NOMO-1 (cell line): ENCODE results near the gene HHEX.
"Not testable (repeated sequence)": the region's sequence is repeated elsewhere in the genome, so short reads cannot be mapped to it uniquely, and the experiment has no call there.

Source experiments
- DNase-seq, 2 experiments: peaks; one replicate each; lab custom pipeline; 2025; ENCODE audit not compliant: unreplicated experiment in 2 of 2; lab: John Stamatoyannopoulos, UW

Gene HHEX

DNA sequence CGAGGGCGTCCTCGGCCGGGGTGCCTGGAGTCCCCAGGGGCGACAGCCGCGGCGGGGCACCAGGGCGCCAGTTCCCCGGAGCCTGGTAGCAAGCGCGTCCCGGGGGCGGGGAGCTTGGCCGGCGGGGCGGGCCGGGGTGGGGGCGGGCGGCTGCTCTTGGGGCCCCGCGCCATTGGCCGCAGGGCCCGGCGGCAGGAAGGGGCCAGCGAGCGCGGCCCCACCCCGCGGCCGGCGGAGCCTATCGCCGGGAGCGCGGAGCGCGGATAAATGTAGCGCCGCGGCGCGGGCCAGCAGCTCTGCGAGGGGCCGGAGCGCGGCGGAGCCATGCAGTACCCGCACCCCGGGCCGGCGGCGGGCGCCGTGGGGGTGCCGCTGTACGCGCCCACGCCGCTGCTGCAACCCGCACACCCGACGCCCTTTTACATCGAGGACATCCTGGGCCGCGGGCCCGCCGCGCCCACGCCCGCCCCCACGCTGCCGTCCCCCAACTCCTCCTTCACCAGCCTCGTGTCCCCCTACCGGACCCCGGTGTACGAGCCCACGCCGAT is at the start of gene HHEX:
Gene HHEX (plus strand): TSS at position 293 of the 548 bp plus-strand sequence. CDS start 32 bp downstream, at position 325.
- DNase-seq: peak; percentile 82 to 86

DNA sequence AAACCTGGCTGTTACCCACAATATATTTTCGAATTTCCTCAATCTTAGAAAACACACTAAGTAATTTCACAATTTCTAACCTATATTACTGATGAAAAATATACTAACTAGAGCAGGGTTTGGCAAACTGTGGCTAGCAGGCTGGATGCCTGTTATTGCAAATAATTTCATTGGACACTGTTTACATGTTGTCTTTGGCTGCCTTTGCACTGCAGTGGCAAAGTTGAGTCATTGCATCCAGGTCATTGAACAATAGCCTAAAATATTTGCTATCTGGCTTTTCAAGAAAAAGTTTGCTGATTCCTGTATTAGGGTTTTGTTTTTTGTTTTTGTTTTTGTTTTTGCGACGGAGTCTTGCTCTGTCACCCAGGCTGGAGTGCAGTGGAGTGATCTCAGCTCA is 49.6 kb upstream of the HHEX start:
- no peak for DNase-seq

DNA sequence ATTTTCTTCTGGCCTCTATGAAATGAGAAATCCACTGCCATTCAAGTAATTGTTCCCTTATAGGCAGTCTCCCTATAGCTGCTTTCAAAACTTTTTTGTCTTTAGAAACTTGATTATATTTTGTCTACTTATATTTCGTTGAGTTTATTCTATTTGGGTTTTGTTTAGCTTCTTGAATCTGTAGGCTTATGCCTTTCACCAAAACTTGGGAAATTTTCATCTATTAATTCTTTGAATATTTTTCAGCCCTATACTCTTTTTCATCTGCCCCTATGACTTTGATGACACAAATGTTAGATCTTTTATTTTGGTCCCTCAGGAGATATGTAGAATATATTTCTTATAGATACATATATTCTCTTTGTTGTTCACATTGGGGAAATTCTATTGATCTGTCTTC is 48.3 kb upstream of the HHEX start:
- DNase-seq: no peak

DNA sequence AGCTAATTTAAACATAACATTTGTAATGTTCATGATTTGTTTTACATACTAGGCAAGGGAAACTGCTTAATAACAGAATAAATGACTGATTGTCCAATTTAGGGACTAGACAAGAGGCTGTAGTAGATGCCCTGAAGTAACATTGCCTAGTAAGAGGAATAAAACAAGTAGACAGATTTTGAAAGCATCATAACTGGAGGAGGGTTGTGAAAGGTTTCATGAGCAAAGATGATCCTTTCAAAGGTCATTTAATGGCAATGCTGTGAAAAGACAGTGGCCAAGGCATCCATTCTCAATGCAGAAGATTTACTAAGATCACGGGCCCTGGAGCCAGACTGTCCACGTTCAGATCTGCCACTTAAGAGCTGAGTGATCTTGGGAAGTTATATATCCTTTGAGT is 44.8 kb upstream of the HHEX start:
- DNase-seq: no peak

DNA sequence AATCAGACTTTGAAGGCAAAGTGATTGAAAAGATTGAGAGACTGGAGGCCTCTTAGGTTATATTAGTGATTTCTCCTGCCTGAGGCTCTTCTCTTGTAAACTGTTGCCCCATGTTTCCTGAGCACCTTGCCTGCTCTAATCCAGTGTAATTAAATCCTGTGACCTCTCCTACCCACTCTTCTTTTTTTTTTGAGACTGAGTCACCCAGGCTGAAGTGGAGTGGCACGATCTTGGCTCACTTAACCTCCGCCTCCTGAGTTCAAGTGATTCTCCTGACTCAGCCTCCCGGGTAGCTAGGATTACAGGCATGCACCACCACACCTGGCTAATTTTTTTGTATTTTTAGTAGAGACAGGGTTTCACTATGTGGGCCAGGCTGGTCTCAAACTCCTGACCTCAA is 38.9 kb upstream of the HHEX start:
- DNase-seq: not testable (repeated sequence)

DNA sequence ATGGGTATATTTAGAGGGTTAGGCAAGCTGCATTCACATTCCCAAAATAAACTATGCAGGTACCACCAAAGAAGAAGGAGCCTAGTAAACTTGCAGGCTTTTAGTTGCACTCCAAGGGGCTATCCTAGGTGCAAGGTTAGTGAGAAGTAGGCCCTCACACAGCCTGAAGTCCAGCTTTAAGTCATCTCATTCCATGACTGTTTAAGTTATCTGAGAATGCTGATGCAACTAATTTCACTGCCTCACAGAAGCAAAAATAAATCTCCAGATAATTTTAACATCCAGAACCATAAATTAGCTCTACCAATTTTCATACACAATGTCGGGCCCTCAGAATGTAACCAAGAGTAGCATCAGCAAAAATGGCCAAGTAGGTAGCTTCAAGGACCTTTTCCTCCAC is 34.3 kb upstream of the HHEX start:
- no peak for DNase-seq

DNA sequence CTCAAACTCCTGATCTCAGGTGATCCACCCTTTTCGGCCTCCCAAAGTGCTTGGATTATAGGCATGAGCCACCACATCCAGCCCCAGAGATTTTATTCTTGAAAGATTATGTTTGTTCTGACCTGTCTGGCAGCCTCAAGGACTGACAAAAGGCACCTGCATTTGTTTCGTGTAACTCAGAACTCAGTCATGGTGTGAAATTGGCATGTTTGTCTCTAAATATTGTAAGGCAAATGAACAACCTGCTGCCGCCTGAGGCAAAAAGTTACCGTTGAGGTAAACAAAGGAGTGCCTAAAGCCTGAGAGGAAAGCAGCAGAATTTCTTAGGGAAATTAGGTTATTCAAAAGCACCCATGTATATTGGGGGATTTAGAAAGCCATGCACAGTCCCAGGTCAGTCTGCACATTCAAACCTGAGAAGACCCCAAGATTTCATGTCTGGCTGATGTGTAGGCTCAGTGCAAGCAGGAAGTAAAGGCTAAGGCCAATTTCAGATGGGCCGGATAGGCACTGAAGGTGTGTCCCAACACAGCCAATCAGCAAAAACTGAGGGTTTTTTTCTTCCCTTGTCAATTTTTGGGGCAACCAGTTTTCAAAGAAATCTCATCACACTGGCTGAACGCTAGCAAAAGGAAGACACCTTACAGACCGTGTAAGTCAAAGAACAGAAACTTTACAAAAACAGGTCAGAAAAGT is 33.3 kb upstream of the HHEX start:
- no peak for DNase-seq

DNA sequence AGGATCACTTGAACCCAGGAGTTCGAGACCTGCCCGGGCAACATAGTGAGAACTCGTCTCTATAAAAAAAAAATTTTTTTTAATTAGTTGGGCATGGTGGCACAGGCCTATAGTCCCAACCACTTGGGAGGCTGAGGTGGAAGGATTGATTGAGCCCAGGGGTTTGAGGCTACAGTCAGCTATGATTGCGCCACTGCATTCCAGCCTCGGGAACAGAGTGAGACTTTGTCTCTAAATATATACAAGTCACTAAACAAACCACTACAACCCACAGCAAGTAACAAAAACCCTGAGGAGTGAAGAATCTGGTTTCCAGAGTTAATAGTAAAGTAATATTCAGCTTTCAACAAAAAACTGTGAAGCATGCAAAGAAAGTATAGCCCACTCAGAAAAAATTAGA is 32.7 kb upstream of the HHEX start:
- DNase-seq: no peak

DNA sequence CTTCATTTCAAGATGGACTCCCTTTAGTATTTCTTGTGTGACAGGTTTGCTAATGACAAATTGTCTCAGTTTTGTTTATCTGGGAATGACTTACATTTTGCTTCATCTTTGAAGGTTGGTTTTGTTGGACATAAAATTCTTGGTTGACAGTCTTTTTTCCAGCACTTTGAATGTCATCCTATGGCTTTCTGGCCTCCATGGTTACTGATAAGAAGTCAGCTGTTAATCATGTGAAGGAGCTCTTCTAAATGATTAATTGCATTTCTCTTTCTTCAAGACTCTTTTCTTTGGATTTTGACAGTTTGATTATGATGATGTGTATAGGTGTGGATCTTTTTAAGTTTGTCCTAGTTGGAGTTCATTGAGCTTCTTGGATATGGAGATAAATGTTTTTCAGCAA is 26.9 kb upstream of the HHEX start:
- no peak for DNase-seq

DNA sequence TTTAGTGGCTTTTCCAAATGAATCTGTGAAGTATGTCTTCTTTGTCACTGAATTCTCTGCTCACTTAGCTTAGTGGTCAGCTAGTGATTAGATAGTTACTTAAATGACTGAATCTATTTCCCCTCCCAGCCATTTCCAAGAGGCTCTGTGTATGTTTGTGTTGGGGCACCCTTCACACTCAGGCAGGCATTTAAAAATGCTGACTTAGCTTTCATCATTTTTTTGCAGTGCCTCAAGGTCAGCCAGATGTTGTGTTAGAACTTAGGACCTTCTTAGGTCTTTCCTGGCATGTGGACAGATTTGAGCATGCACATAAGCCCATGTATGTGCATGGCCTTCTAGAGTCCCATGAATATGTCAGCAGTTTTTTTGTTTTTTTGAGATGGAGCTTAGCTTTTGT is 25.4 kb upstream of the HHEX start:
- DNase-seq: no peak

DNA sequence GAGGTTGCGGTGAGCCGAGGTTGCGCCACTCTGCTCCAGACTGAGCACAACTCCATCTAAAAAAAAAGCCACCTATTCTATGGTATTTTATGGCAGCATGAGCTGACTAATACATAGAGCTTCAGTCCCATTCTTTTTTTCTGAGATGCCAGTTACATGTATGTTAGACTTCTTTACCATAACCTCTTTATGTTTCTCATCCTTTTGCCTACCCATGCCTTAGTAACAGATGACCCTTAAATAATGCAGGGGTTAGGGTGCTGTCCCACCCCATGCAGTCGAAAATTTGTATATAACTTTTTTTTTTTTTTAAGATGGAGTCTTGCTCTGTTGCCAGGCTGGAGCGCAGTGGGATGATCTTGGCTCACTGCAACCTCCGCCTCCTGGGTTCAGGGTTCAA is 22.7 kb upstream of the HHEX start:
- no peak for DNase-seq

DNA sequence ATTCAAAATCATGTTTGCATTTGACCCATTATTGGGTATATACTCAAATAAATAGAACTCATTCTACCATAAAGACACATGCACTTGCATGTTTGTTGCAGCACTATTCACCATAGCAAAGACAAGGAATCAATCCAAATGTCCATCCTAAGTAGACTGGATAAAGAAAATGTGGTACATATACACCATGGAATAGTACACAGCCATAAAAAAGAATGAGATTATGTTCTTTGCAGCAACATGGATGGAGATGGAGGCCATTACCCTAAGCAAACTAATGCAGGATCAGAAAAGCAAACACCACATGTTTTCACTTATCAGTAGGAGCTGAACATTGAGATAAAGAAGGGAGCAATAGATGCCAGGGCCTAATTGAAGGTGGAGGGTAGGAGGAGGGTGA is 12.0 kb upstream of the HHEX start:
- no peak for DNase-seq

DNA sequence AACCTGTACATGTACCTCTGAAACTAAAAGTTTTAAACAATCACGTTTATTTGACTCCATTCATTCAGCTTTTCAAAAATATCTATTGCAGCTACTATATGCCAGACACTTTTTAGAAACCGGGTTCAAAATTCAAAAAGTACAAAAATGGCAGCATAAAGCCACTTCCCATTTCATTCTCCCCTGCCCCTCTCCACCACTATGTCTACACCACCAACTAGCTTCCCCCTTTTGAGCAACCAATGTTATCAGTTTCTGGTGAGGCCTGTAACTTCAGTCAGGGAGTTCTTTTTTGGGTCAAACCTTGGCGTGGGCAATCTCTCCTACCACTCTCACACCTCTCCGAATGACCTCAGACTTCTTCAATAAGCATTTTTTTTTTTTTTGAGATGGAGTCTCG is 11.5 kb upstream of the HHEX start:
- no peak for DNase-seq

DNA sequence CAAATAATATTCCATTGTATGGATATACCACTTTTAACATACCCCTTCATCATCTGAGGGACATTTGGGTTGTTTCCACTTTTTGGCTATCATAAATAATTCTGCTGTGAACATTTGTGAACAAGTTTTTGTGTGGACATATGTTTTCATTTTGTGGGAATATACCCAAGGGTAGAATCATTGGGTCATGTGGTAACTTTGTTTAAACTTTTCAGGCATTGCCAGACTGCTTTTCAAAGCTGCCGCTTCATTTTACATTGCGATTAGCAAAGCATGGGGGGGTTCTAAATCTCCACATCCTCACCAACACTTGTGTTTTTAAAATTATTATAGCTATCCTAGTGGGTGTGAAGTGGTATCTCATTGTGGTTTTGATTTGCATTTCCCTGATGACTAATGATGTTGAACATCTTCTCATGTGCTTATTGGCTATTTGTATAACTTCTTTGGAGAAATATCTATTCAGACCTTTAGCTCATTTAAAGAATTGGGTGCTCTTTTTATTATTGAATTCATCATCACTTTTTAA is 8.4 kb upstream of the HHEX start:
- no peak for DNase-seq

DNA sequence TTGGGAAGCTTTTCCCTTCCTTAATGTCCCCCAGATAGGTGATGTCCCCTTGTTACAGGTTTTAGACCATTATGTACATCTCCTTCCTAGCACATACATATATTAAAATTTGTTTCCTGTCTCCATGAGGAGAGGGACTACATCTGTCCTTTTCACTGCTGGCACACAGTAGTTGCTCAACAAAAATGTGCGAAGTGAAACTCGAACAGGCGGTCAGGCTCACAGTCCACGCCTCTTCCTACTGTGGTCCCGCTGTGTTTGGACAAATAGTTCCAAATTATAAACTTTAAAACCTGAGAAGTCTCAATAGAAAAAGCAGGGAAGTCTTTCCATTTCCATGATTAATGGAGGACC is 1.2 kb upstream of the HHEX start:
- DNase-seq: peak; percentile 36 to 65

DNA sequence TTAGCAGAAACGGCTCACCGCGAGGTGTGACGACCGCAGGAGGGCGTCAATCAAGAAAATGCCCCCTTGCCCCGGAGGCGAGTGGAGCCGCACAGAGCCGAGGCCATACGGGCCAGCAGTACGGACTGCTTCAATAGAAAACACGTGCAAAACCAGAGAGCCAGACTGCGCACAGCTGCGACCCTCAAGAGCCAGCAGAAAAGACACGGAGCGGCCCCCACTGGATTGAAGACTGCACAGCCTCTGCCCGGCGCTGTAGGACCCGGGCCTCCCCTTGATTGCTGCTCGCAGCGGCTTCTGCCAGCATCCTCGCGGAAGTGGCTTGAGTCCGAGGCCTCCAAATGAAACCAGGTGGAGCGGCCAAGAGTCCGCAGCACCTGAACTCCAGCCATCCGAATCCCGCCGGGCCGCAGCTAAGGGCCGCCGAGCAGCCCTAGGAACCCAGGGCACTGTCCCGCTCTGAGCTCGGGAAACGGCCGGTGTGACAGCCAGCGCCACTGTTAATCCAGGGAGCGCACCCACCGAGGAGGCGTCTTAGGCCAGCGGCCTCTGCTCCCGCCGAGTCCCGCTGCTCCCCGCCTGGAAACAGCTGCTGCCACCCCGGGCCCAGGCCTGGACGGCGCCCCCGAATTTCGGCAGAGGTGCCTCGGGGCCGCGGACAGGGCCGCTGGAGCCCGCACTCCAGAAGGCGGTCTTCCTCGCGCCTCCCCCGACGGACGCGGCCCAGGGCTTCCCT is 660 bp upstream of the HHEX start:
- DNase-seq: peak; percentile 24 to 45

DNA sequence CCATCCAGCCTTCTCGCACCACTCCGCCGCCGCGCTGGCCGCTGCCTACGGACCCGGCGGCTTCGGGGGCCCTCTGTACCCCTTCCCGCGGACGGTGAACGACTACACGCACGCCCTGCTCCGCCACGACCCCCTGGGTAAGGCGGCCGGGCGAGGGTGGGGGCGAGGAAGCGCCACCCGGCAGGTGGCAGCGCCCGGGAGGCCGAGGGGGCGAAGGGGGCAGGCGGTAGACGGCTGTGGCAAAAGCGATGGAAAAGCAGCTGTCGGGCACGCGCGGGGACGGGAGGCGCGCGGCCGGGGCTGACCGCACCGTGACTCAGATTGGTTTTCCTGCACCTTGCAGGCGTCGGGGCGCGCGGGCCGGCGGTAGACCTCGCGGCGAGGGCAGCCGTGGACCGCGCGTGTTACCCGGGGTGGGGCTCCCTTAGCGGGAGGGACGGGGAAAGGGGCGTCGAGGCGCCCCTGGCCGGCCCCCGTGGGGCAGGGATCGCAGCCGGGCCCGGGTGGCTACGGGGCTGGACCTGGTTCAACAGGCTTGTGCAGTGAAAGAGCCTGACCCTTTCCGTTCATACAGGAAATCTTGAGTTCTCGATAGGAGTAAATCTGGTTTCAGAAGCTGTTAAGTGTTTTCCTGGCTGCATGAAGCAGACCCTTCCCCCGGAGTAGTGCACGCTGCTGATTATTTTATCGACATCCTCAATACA is 608 bp downstream of the HHEX start:
- peak; percentile 73 to 90 for DNase-seq

DNA sequence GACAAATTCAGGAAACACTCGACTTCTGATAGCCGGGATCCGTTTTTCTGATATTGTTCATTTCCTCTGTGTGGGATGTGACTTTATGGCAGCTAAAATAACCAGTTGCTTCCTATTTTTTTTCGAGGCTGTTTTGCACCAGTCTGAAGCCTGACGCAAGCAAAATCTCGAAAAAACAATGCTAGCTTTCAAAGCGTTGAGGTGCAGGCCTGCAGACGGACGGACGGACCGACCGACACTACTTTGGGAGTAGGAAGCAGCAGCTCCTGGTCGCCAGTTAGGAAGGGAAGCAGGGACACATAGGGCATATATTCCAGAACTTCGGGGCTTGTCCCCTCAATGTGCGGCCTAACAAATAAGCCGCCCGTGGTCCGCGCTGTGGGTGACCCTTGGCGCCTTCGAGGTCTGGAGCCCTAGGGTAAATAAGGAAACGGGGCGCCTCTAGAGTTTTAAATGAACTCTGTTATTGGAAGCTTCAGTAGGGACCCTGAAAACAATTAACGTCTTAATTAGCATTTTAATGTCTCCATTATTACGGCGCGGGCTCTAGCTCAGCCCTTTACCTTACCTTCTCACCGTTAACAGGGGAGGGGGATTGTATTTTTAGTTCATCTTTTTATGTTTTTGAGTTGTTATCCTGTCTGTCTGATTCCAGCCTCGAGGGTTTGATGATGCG is 1.3 kb downstream of the HHEX start:
- DNase-seq: peak; percentile 34 to 68

DNA sequence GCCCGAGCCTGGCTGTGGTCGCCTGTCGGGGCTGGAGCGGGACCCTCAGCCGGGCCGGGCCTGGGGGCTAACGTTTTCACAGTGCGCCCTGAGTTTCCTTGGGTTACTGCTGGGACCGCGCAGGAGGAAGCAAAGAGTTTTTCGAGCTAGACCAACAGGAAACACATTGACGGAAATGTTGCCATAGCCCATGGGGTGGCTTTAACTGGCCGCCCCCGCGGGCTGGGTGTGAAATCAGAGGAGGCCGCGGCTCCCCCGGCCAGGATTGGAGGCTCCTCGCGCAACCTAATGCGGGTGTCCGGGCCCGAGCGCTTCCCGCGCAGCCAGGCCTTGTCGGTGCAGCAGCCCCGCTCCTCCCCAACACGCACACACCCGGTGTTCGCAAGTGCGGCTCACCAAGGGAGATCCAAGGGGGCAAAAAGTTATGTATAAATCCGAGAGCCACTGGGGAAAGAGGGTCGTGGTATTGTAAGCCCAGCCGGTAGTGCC is 1.9 kb downstream of the HHEX start:
- DNase-seq: peak; percentile 85 to 89

DNA sequence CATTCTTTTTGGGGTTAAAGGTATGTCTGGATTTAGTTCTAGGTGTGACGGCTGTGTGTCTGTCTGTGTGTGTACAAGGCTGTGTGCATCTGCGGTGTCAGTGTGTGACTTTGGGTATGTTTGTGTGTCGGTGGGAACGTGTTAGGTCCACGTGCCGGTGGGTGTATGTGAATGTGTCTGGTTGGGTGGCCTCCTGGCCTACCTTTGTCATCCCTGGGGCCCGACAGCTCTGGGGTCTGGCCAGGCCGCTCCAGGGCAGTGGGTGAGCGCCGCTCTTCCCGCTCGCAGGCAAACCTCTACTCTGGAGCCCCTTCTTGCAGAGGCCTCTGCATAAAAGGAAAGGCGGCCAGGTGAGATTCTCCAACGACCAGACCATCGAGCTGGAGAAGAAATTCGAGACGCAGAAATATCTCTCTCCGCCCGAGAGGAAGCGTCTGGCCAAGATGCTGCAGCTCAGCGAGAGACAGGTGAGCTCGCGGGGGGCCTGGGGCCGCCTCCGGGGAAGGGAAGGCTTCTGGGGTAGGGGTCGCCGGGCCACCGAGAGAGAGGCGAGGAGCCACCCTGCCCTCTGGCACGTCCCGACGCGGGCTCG is 2.4 kb downstream of the HHEX start:
- DNase-seq: no peak
